Activated T-helper 17 cell treated with anti-CD3 and anti-CD28 coated beads, Interleukin-2, amount 50 U/mL, for 72 hours (primary cell): Measurements from ENCODE around the gene AKT1. TPM values are rescaled to one million over a fixed set of nuclear protein-coding genes. Genes with fewer than 3 reads are reported as not detected.
"Not testable (repeated sequence)": the region's sequence is repeated elsewhere in the genome, so short reads cannot be mapped to it uniquely, and the experiment has no call there.

Experiments used
- ATAC-seq: fragments of 150-1000 bp; cut with Tn5 transposase; replicated peaks from 2 replicates; pipeline ENCODE4 v1.10.0; 2021; ENCODE audit warnings: mild to moderate bottlenecking, moderate library complexity
- H3K27ac Mint-ChIP-seq: one replicate; pipeline ENCODE4 v1.8.0; 2022; ENCODE audit warnings: mixed read lengths
- H3K27me3 Mint-ChIP-seq: one replicate; pipeline ENCODE4 v1.8.0; 2022; ENCODE audit warnings: mixed read lengths
- H3K36me3 Mint-ChIP-seq: one replicate; pipeline ENCODE4 v1.8.0; 2022; ENCODE audit warnings: low read depth, mild to moderate bottlenecking, mixed read lengths
- H3K4me1 Mint-ChIP-seq: one replicate; pipeline ENCODE4 v1.8.0; 2022; ENCODE audit warnings: mixed read lengths
- H3K4me3 Mint-ChIP-seq: one replicate; pipeline ENCODE4 v1.8.0; 2022; ENCODE audit warnings: mild to moderate bottlenecking, mixed read lengths
- H3K9me3 Mint-ChIP-seq: one replicate; pipeline ENCODE4 v1.8.0; 2022; ENCODE audit warnings: mixed read lengths
- total RNA-seq, 2 donors: library from RNA; stranded (reverse); gene quantifications; one replicate each; pipeline ENCODE4 v1.2.3, GENCODE V29; 2022

Gene AKT1
- total RNA-seq, 2 donors from 2014 or later, result 81.3 to 160 TPM

DNA sequence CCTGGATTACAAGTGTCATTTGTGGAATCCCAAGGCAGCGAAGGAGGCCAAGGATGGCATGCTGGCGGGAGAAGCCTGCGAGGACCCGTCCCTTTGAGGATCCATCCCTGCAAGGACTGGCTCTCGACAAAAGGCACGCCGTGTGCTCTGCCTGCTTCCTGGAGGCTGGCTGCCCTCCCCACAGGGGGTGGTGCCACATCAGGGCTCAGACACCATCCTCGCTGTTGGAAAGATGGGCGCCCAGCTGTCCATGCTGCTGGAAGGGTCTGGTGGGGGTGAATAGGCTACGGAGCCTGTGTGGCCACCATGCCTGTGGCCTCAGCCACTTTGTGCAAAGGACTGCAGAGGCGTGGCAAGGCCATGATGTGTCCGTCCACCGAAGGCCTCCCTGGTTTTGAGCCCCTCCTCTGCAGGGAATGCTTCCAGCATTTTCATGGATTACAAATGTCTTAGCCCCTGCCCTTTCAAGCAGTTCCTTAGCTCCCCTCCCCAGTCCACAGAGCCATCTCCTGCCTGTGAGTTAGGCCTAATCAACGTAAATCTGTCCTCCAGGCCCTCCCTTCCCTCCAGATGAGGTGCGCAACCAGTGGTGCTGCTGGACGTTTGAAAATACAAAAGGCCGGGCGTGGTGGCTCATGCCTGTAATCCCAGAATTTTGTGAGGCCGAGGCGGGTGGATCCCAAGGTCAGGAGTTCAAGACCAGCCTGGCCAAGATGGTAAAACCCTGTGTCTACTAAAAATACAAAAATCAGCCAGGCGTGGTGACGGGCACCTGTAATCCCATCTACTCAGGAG lies 27.5 kb upstream of the AKT1 start:
- Mint-ChIP-seq H3K36me3 (no peaks in the 10 kb centered on the region), H3K4me3 (no peak overlapping the region), H3K4me1 (peaks cover 7% of the 10 kb centered on the region), H3K27ac (no peak overlapping the region), H3K27me3 (peaks cover 9% of the 10 kb centered on the region), H3K9me3 (peaks cover 3% of the 10 kb centered on the region)
- no peak for ATAC-seq

DNA sequence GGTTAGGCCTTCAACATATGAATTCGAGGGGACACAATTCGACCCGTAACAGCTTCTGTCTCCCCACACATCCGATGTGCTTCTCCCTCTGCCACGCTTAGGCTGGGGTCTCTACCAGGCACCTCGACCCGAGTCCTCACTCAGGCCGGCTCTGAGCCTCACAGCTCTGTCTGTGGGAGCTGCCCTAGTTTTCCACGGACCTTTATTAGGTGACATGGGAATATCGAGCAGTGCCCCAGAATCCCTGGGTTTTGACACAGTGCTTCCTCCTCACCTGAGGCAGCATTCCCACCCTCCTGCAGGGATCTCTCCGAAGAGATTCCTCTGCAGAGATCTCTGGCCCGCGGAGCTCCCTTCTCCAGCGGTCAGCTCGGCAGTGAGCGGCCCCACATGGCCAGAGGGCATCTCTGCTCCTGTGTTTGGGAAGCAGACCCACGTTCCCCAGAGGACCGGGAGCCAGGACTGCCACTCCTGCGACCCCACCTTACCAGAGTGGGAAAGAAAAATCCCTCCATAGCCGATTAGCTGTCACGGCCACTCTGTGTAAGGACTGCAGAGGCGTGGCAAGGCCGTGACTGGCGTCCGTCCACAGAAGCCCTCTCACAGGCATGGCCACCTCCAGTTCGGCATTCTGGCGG lies 26.5 kb upstream of the AKT1 start:
- no peak for ATAC-seq
- Mint-ChIP-seq H3K36me3 (no peaks in the 10 kb centered on the region), H3K4me1 (peaks cover 7% of the 10 kb centered on the region), H3K9me3 (peaks cover 3% of the 10 kb centered on the region), H3K4me3 (no peak overlapping the region), H3K27ac (no peak overlapping the region), H3K27me3 (peaks cover 9% of the 10 kb centered on the region)

DNA sequence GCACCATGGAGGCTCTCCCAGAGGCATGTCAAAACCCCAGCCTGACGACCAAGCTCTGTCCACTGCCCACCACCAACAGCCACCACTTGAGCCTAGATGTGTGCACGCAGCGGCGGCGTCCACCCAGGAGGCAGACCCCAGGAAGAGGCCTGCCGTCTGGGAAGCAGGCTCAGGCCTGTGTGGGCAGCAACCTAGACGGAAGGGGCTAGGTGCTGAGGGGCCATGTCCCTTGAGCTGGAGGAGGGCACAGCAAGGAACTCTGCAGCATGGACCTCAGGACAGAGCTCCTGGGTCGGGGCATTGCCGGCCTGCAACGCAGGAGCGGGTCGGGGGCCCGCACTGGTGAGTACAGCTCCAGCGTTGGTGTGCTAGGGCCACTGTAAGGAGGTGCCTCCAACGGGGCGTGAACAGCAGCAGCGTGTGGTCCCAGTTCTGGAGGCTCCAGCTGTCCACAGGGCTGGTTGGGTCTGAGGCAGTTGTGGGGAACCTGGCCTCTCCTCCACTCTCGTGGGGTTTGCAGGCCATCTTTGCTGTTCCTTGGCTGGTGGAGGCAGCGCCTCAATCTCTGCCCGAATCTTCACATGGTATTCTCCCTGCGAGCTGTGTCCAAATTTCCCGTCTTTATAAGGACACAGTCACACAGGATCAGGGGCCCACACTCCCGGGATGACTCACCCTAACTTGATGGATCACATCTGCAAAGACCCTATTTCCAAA lies 25.8 kb upstream of the AKT1 start:
- no peak for ATAC-seq
- Mint-ChIP-seq H3K27ac (no peak overlapping the region), H3K4me3 (no peak overlapping the region), H3K36me3 (no peaks in the 10 kb centered on the region), H3K27me3 (peaks cover 9% of the 10 kb centered on the region), H3K4me1 (peaks cover 7% of the 10 kb centered on the region), H3K9me3 (peaks cover 3% of the 10 kb centered on the region)

DNA sequence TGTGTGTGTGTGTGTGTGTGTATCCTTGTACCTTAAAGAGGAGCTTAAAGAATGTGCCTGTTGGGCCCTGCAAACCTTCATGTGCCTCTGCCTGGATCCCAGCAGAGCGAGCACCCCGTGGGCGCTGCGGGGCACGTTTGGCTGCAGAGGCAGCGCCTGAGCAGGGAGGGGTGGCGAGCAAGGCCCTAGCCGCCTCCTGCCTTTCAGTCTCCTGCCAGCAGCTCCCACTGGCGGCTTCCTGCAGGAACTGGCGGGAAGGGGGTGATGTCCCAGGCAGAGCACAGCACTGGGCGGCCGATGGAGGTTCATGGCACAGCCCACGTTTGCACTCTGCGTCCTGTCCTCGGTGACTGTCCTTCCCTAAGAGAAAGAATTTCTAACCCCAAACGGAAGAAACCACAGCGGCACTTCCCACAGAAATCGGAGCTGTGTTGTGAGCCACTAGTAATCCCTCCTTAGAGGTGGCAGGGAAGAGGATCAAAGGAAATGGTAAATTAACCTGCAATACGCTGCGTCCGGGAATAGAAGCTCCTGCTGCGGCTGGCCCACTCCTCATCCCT lies 25.2 kb upstream of the AKT1 start:
- peaks cover 3% of the 10 kb centered on the region for H3K9me3 Mint-ChIP-seq
- no peak overlapping the region for H3K4me3 Mint-ChIP-seq
- no peaks in the 10 kb centered on the region for H3K36me3 Mint-ChIP-seq
- no peak for ATAC-seq
- peaks cover 7% of the 10 kb centered on the region for H3K4me1 Mint-ChIP-seq
- peaks cover 9% of the 10 kb centered on the region for H3K27me3 Mint-ChIP-seq
- no peak overlapping the region for H3K27ac Mint-ChIP-seq

DNA sequence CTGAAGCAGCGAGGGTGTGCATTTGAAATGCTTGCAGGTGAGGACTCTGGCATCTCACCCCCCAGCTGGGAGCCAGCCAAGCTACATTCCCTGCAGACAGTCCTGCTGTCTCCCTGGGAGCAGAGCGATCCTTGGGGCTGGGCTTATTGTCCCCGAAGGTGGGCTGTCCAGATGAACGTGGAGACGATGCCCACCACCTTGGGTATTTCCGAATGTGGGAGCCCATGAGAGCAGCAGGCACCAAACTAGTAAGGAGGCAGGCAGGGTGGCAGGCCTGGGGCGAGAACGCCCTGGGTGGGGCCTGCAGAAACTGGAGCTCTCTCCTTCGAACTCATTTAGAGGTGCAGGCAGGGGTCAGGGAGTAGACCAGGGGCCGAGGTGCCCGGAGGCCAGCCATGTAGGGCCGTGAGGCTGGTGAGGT lies 23.8 kb upstream of the AKT1 start:
- Mint-ChIP-seq H3K4me3 (no peak overlapping the region), H3K27ac (no peak overlapping the region), H3K27me3 (peaks cover under 1% of the 10 kb centered on the region), H3K9me3 (no peaks in the 10 kb centered on the region), H3K4me1 (peaks cover 1% of the 10 kb centered on the region), H3K36me3 (no peaks in the 10 kb centered on the region)
- ATAC-seq, result no peak

DNA sequence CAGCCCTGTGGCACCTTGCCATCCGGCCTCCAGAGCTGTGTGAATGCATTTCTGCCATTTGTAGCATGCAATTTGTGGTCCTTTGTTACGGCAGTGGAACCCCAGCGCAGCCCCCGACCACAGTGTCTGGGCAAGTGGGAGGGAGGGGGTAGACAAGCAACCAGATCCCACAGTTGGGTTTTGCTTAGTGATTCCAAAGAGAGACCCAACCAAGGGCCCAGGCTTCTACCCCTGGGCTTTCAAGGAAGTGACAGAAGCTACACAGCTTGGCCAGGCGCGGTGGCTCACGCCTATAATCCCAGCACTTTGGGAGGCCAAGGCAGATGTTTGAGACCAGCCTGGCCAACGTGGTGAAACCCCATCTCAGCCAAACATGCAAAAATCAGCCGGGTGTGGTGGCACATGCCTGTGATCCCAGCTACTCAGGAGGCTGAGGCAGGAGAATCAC lies 23.2 kb upstream of the AKT1 start:
- H3K4me1 Mint-ChIP-seq, result no peaks in the 10 kb centered on the region
- H3K36me3 Mint-ChIP-seq, result peaks cover 2% of the 10 kb centered on the region
- no peak overlapping the region for H3K27ac Mint-ChIP-seq
- no peaks in the 10 kb centered on the region for H3K27me3 Mint-ChIP-seq
- no peak for ATAC-seq
- H3K9me3 Mint-ChIP-seq, result no peaks in the 10 kb centered on the region
- H3K4me3 Mint-ChIP-seq, result no peak overlapping the region

DNA sequence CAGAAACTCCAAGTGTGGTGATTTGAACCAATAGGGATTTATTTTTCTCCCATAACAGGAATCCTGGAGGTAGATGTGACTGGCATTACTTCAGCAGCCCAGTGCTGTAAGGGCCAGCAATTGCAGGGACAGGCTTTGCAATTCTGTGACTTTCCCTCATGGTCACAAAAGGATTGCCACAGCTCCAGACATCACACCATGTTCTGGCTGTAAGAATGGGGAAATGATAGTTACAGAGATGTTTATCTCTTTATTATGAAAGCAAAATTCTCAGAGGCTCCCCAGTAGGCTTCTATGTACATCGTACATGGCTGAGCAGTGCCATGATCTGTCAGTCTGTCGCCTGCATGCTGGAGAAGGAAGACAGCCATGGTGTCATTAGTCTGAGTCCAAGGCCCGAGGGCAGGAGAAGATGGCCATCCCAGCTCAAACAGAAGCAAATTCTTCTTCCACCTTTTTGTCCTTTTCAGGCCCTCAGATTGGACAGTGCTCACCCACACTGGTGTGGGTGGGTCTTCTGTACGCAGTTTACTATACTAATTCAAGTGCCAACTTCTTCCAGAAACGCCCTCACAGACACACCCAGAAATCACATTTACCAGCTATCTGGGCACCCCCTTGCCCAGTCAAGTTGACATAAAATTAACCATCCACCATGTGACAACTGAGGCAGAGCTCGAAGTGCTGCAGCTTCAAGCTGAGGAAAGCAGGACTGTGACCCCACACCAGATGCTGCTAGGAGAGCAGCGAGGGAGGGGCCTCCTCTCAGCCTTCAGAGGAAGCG lies 22.6 kb upstream of the AKT1 start:
- Mint-ChIP-seq H3K4me3 (peak overlapping the region; percentile 84), H3K27me3 (no peaks in the 10 kb centered on the region), H3K9me3 (no peaks in the 10 kb centered on the region), H3K4me1 (no peaks in the 10 kb centered on the region), H3K36me3 (peaks cover 6% of the 10 kb centered on the region), H3K27ac (no peak overlapping the region)
- no peak for ATAC-seq

DNA sequence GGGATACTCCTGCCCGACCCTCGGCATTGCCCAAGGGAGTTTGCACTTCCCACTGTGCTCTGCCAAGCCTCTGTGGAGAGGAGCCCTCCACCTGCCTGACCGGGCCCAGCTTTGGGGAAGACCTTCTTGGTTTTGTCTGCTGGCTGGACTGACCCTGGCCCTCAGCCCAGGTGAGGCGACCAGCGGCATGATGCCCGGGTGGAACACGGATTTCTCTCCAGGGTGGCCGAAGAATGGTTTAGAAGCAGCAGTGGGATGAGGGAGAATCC lies 21.0 kb upstream of the AKT1 start:
- Mint-ChIP-seq H3K27ac (peak overlapping the region; percentile 90), H3K4me1 (no peaks in the 10 kb centered on the region), H3K9me3 (no peaks in the 10 kb centered on the region), H3K27me3 (no peaks in the 10 kb centered on the region), H3K4me3 (peak overlapping the region; percentile 84), H3K36me3 (peaks cover 6% of the 10 kb centered on the region)
- no peak for ATAC-seq

DNA sequence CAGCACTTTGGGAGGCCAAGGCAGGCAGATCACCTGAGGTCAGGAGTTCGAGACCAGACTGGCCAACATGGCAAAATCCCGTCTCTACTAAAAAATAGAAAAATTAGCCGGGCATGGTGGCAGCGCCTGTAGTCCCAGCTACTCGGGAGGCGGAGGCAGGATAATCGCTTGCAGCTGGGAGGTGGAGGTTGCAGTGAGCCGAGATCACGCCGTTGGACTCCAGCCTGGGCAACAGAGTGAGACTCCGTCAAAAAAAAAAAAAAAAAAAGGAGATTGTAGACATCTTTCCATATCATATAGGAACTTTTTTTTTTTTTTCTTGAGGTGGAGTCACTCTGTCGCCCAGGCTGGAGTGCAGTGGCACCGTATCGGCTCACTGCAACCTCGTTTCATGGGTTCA lies 19.2 kb upstream of the AKT1 start:
- Mint-ChIP-seq H3K4me3 (peak overlapping the region; percentile 84), H3K27ac (peak overlapping the region; percentile 90)
- H3K4me1 Mint-ChIP-seq, H3K9me3 Mint-ChIP-seq, H3K27me3 Mint-ChIP-seq, ATAC-seq, H3K36me3 Mint-ChIP-seq: not testable (repeated sequence)

DNA sequence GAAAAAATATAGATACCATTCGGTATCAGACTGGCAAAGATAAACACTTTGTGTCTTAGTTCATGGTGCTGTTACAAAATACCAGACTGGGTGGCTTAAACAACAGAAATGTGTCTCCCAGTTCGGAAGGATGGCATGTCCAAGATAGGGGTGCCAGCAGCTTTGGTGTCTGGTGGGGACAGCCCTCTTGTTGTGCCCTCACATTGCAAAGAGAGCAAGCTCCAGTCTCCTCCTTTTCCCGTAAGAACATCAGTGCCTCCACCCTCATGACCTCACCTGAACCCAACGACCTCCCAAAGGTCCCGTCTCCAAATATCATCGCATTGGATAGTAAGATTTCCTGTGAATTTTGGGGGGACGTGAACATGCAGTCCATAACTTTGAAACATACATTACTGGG lies 17.7 kb upstream of the AKT1 start:
- Mint-ChIP-seq H3K4me1 (no peaks in the 10 kb centered on the region), H3K9me3 (no peaks in the 10 kb centered on the region), H3K4me3 (no peak overlapping the region), H3K27me3 (no peaks in the 10 kb centered on the region), H3K36me3 (peaks cover 6% of the 10 kb centered on the region), H3K27ac (no peak overlapping the region)
- no peak for ATAC-seq

DNA sequence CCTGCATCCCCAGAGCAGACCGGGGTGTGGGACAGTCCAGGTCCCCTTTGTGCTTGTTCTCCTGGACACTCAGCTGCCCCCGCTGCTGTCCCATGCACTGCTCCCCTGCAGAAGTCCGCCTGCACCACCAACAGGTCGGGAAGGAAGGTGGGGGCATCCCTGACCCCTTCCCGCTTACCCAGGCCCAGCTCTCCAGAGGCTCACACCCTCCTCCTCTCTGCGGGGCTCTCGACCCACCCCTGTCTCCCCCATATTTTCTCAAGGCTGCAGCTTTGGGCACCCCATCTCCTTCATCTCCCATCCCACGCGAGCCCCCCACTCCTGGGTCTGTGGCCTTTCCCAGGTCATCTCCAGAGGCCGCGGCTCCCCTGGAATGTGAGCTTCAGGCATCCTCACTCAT lies 14.8 kb upstream of the AKT1 start:
- Mint-ChIP-seq H3K9me3 (no peaks in the 10 kb centered on the region), H3K4me3 (no peak overlapping the region), H3K27ac (no peak overlapping the region), H3K36me3 (peaks cover 6% of the 10 kb centered on the region), H3K4me1 (no peaks in the 10 kb centered on the region), H3K27me3 (no peaks in the 10 kb centered on the region)
- ATAC-seq, result no peak

DNA sequence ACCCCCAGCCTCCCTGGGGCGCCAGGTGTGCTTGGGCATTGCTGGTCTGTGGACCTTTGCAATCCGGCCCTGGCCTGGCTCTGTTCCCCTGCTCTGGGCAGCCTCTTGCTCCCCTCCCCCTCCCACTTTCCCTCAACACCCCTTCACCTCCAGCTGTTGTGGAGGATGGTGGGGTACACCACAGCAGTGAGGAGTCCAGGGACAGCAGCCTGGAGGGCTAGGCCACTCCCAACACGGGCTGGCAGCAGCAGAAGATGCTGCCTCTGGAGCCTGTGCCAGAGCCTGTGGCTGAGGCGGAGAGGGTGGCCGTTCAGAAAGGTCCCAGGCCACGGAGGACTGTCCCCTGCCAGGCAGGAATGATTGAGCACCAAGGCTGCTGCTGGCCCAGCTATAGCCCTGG lies 12.9 kb upstream of the AKT1 start:
- no peak for ATAC-seq
- Mint-ChIP-seq H3K27me3 (no peaks in the 10 kb centered on the region), H3K36me3 (peaks cover 1% of the 10 kb centered on the region), H3K4me1 (peaks cover 5% of the 10 kb centered on the region), H3K4me3 (no peak overlapping the region), H3K9me3 (no peaks in the 10 kb centered on the region), H3K27ac (no peak overlapping the region)

DNA sequence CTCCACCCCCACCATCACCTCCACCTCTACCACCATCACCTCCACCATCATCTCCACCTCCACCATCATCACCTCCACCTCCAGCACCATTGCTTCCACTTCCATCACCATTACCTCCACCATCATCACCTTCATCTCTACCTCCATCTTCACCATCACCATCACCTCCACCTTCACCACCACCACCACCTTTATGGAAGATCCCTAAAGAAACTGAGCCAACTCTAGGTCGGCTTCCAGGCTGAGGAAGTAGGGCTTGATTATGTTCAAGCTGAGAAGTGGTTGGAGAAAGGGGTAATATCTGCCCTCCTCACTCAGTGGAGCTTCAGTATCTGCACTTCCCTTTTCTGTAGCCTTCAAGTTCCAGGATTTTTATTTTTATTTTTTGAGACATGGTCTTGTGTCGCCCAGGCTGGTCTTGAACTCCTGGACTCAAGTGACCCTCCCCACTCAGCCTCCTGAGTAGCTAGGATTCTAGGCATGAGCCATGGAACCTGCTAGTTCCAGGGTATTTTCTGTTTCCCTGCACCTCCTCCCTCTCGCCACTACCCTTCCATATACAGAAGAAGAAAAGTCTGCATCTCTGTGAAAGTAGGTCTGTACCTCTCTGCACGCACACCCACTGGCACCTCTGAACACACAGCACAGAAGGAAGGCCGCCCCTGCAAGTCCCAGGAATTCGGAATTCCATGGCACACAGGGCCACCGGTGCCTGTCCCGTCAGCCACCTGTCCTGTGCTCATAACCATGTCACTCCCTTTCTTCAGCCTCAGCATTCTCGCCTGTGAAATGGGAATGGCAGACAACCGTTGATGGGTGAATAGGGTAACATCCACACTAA lies 11.3 kb upstream of the AKT1 start:
- no peaks in the 10 kb centered on the region for H3K36me3 Mint-ChIP-seq
- H3K27ac Mint-ChIP-seq, result no peak overlapping the region
- no peak for ATAC-seq

More for the DNA sequence above, 11.3 kb upstream of the AKT1 start:
- Mint-ChIP-seq H3K27me3 (no peaks in the 10 kb centered on the region), H3K9me3 (no peaks in the 10 kb centered on the region), H3K4me1 (peaks cover 5% of the 10 kb centered on the region), H3K4me3 (no peak overlapping the region)
